IPS-18a (cell line): ENCODE measurements around the gene LAMB3.

Source experiments
- H3K27ac ChIP-seq: one replicate; pipeline ENCODE4 v1.5.1; 2013; ENCODE audit warnings: low read length
- H3K27me3 ChIP-seq: one replicate; pipeline ENCODE4 v1.6.1; 2013; ENCODE audit warnings: mild to moderate bottlenecking, low read length; ENCODE audit not compliant: control insufficient read depth, insufficient read depth
- H3K36me3 ChIP-seq: one replicate; pipeline ENCODE4 v1.6.1; 2013; ENCODE audit warnings: low read depth, low read length; ENCODE audit not compliant: control insufficient read depth
- H3K4me1 ChIP-seq: one replicate; pipeline ENCODE4 v1.6.1; 2013; ENCODE audit warnings: low read depth, low read length; ENCODE audit not compliant: control insufficient read depth
- H3K4me3 ChIP-seq: one replicate; pipeline ENCODE4 v1.5.1; 2013; ENCODE audit warnings: low read length
- H3K9ac ChIP-seq: one replicate; pipeline ENCODE4 v1.6.1; 2013; ENCODE audit warnings: mild to moderate bottlenecking, low read length, moderate library complexity
- H3K9me3 ChIP-seq: one replicate; pipeline ENCODE4 v1.6.1; 2013; ENCODE audit warnings: low read depth, low read length; ENCODE audit not compliant: control insufficient read depth

The LAMB3 gene

DNA sequence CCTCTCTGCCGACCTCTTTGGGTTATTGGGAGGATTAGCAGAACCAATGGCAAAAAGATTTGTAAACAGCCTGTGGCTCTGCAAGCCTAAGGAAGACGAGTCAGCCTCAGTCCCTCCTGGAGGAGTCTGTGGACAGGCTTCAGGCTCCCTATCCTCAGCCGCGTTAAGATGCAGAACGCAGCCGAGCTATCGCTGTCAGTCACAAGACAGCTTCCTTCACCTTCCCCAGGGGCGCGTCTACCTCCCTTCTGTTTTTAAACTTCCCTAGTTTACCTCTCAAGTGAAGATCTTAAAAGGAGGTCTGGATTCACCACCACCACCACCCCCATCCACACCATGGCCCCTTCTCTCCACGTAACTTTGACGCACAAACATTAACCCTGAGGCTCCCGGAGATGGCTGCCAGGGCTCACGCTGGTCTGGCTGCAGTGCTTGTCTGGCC lies 68.0 kb downstream of the LAMB3 start:
- H3K9me3 ChIP-seq: no peaks in the 10 kb centered on the region
- H3K4me3 ChIP-seq: peak overlapping the region; percentile 55
- peak overlapping the region; percentile 10 for H3K9ac ChIP-seq
- peaks cover 31% of the 10 kb centered on the region for H3K27me3 ChIP-seq
- H3K4me1 ChIP-seq: peaks cover 11% of the 10 kb centered on the region
- H3K27ac ChIP-seq: no peak overlapping the region
- H3K36me3 ChIP-seq: no peaks in the 10 kb centered on the region

- Histone ChIP-seq H3K27me3 (peaks cover 31% of the 10 kb centered on the region), H3K27ac (no peak within 1 kb of the TSS), H3K4me1 (peaks cover 11% of the 10 kb centered on the region), H3K36me3 (no peaks in the 10 kb centered on the region), H3K4me3 (peak within 1 kb of the TSS; percentile 55), H3K9ac (peak within 1 kb of the TSS; percentile 10), H3K9me3 (no peaks in the 10 kb centered on the region)
Measured at GRCh38 chr1:209583408-209583807, 68.8 kb downstream of the LAMB3 start, which contains the start of gene CAMK1G. Gene CAMK1G (plus strand): TSS chr1:209583714. CDS start chr1:209594984, 11,270 bp downstream.

GRCh38 chr1:209580577-209580976 lies 71.6 kb downstream of the LAMB3 start:
- Histone ChIP-seq H3K4me1 (peaks cover 6% of the 10 kb centered on the region), H3K9ac (no peak overlapping the region), H3K27ac (no peak overlapping the region), H3K9me3 (no peaks in the 10 kb centered on the region), H3K36me3 (no peaks in the 10 kb centered on the region), H3K4me3 (no peak overlapping the region), H3K27me3 (peaks cover 17% of the 10 kb centered on the region)

DNA sequence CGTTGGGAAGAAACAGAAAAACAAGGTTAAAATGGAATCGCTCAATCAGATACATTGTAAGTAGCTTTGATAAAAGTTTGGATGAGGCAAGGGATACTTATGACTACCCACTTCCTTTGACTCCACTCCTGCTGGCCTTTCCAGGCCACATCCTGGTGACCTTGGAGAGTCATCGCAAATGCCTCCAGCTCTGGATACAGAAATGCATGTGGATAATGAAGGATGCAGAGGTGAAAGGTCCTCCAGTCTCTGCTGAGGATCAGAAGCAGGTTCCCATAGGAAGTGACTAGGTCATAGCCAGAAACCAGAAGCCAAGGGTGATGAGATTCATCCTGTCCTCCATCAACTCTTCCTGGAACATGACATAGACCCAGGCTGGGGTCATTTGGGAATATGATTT lies 74.9 kb downstream of the LAMB3 start:
- H3K36me3 ChIP-seq: no peaks in the 10 kb centered on the region
- H3K27ac ChIP-seq: no peak overlapping the region
- no peaks in the 10 kb centered on the region for H3K4me1 ChIP-seq
- H3K9ac ChIP-seq: no peak overlapping the region
- no peaks in the 10 kb centered on the region for H3K27me3 ChIP-seq
- H3K4me3 ChIP-seq: no peak overlapping the region
- no peaks in the 10 kb centered on the region for H3K9me3 ChIP-seq

GRCh38 chr1:209576392-209577197 lies 75.6 kb downstream of the LAMB3 start:
- no peak overlapping the region for H3K4me3 ChIP-seq
- no peaks in the 10 kb centered on the region for H3K4me1 ChIP-seq
- no peaks in the 10 kb centered on the region for H3K27me3 ChIP-seq
- H3K27ac ChIP-seq: no peak overlapping the region
- no peaks in the 10 kb centered on the region for H3K9me3 ChIP-seq
- H3K36me3 ChIP-seq: no peaks in the 10 kb centered on the region
- no peak overlapping the region for H3K9ac ChIP-seq

- no peak overlapping the region for H3K9ac ChIP-seq
- no peaks in the 10 kb centered on the region for H3K4me1 ChIP-seq
- H3K27me3 ChIP-seq: peaks cover 6% of the 10 kb centered on the region
- H3K27ac ChIP-seq: no peak overlapping the region
- H3K36me3 ChIP-seq: no peaks in the 10 kb centered on the region
- H3K9me3 ChIP-seq: no peaks in the 10 kb centered on the region
- no peak overlapping the region for H3K4me3 ChIP-seq
Measured at GRCh38 chr1:209570743-209571142, 81.5 kb downstream of the LAMB3 start.

GRCh38 chr1:209569455-209570207 lies 82.6 kb downstream of the LAMB3 start:
- no peak overlapping the region for H3K9ac ChIP-seq

GRCh38 chr1:209567698-209568175 lies 84.5 kb downstream of the LAMB3 start:
- Histone ChIP-seq H3K27me3 (peaks cover 12% of the 10 kb centered on the region), H3K9ac (no peak overlapping the region), H3K27ac (no peak overlapping the region)

More at GRCh38 chr1:209569455-209570207, 82.6 kb downstream of the LAMB3 start:
- H3K4me3 ChIP-seq: no peak overlapping the region
- no peaks in the 10 kb centered on the region for H3K4me1 ChIP-seq
- H3K27me3 ChIP-seq: peaks cover 12% of the 10 kb centered on the region
- no peaks in the 10 kb centered on the region for H3K9me3 ChIP-seq
- no peaks in the 10 kb centered on the region for H3K36me3 ChIP-seq
- no peak overlapping the region for H3K27ac ChIP-seq

DNA sequence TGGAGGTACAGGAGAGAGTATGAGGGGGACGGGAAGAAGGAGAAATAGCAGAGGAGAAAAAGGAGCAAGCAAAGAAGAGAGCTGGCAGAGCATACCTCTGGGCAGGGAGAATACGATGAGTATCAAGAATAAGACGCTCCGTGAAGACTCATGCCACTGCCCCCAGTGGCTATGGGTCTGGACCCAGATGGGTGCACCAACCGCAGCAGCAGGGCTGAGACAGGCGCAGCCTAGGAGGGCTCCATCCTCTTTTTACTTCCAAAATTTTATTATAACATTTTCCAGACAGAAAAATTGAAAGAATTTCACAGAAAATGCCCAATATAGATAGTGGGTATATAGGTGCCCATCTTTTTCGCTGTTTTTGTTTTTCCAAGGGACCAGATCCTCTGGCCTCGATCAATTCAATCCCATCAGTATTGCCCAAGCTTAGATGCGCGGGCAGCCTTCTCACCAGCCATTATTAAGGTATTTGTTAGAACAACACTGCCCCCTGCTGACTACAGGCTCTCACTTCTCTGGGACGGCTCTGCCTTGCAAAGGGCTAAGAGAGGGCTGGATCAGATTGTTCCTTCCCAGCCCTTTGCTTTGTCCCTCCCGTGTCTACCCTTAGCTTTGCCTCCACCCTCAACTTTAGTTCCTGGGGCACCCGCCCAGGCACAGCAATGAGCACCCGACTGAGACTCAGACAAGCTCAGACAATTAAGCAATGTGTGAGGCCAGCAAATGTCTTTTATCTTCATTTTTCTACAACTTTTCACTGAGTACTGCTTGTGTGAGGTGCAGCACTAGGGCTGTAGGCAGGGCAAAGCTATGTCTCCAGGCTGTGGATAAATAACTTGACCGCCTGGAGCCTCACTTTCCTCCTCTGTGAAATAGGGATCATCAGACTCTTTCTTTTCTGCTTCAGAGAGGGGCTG lies 86.2 kb downstream of the LAMB3 start:
- Histone ChIP-seq H3K9me3 (no peaks in the 10 kb centered on the region), H3K4me1 (no peaks in the 10 kb centered on the region), H3K27me3 (peaks cover 12% of the 10 kb centered on the region), H3K36me3 (no peaks in the 10 kb centered on the region), H3K9ac (no peak overlapping the region), H3K27ac (no peak overlapping the region), H3K4me3 (no peak overlapping the region)

More at GRCh38 chr1:209567698-209568175, 84.5 kb downstream of the LAMB3 start:
- no peak overlapping the region for H3K4me3 ChIP-seq
- H3K36me3 ChIP-seq: no peaks in the 10 kb centered on the region
- H3K4me1 ChIP-seq: no peaks in the 10 kb centered on the region
- H3K9me3 ChIP-seq: no peaks in the 10 kb centered on the region
